Left cardiac atrium (tissue), 4 donors: ENCODE results near the gene CAPN10. TPM values are rescaled to one million over a fixed set of nuclear protein-coding genes. Genes with fewer than 3 reads are reported as not detected.

Source experiments
- ATAC-seq, 2 donors: fragments of 200-7000 bp; cut with Tn5 transposase; one replicate each; pipeline ENCODE4 v1.9.1; 2020; ENCODE audit warnings: mild to moderate bottlenecking in 2 of 2, moderate library complexity in 2 of 2
- DNase-seq: peaks from one replicate; pipeline ENCODE4 v3.0.0-alpha.2; 2020
- intact Hi-C, 2 donors: fragments of 100-400 bp; cut with DNase I; formaldehyde crosslinking; loops; one replicate each; pipeline versions ENCODE4 v1.14.1 to v1.15.1; 2022 to 2023
- total RNA-seq, 2 donors: library from RNA; stranded (reverse); fragmentation: NEBNext Ultra II Directional; extraction: Animal tissue kit (Norgen Biotek cat#: 25700); gene quantifications; one replicate each; pipeline ENCODE4 v1.2.1, GENCODE V29; 2021
- donor health status: DM: no; HTN: yes; CAD: no.
- donor health status: DM: no; HTN: yes; CAD: no; lungs with severe emphysema.
- donor health status: DM: yes; HTN: yes; CAD: no.
- donor health status: Dilated cardiomyopathy.

The CAPN10 gene
- total RNA-seq, 2 donors from 2014 or later, result 17.9 to 26.6 TPM

GRCh38 chr2:240571314-240571973, 15.1 kb upstream of the CAPN10 start:
- ATAC-seq (no peak), DNase-seq (peak; percentile 25)
- intact Hi-C loops, result no loop called here

- no peak for ATAC-seq
- peak; percentile 19 for DNase-seq
- intact Hi-C loops, result no loop called here
Observed at GRCh38 chr2:240572141-240573031, 14.1 kb upstream of the CAPN10 start.

- intact Hi-C loops, result no loop called here
- ATAC-seq (no peak), DNase-seq (peak; percentile 22)
Observed at GRCh38 chr2:240573071-240573515, 13.4 kb upstream of the CAPN10 start.

- ATAC-seq (no peak), DNase-seq (peak; percentile 16)
- intact Hi-C loops, result no loop called here
Observed at GRCh38 chr2:240573516-240574385, 12.8 kb upstream of the CAPN10 start.

GRCh38 chr2:240574386-240575100, 12.0 kb upstream of the CAPN10 start:
- intact Hi-C loops, result no loop called here
- DNase-seq, result peak; percentile 20
- ATAC-seq, result no peak

- peak; percentile 16 for DNase-seq
- intact Hi-C loops, result no loop called here
Observed at GRCh38 chr2:240575101-240575965, 11.2 kb upstream of the CAPN10 start.

GRCh38 chr2:240576036-240576435, 10.5 kb upstream of the CAPN10 start:
- ATAC-seq (no peak), DNase-seq (no peak)
- intact Hi-C loops, result no loop called here

More at GRCh38 chr2:240575101-240575965, 11.2 kb upstream of the CAPN10 start:
- ATAC-seq, result no peak

GRCh38 chr2:240576436-240577205, 9.9 kb upstream of the CAPN10 start:
- intact Hi-C loops, result no loop called here
- ATAC-seq (no peak), DNase-seq (no peak)

- intact Hi-C loops, result no loop called here
- ATAC-seq, result no peak
- DNase-seq, result no peak
Observed at GRCh38 chr2:240577281-240578109, 9.0 kb upstream of the CAPN10 start.

GRCh38 chr2:240578110-240578450, 8.5 kb upstream of the CAPN10 start:
- DNase-seq, result no peak
- intact Hi-C loops, result no loop called here
- no peak for ATAC-seq

- no peak for ATAC-seq
- DNase-seq, result no peak
- intact Hi-C loops, result no loop called here
Observed at GRCh38 chr2:240578488-240578887, 8.0 kb upstream of the CAPN10 start.

GRCh38 chr2:240579071-240579762, 7.3 kb upstream of the CAPN10 start:
- intact Hi-C loops, result no loop called here
- no peak for DNase-seq
- ATAC-seq, result no peak

GRCh38 chr2:240579771-240580614, 6.5 kb upstream of the CAPN10 start:
- intact Hi-C loops, result no loop called here
- DNase-seq, result peak; percentile 63
- ATAC-seq, result peak; percentile 84 to 87

GRCh38 chr2:240581811-240582210, 4.7 kb upstream of the CAPN10 start:
- no peak for ATAC-seq
- intact Hi-C loops, result no loop called here
- no peak for DNase-seq

- ATAC-seq (no peak), DNase-seq (no peak)
- intact Hi-C loops, result no loop called here
Observed at GRCh38 chr2:240582781-240583180, 3.8 kb upstream of the CAPN10 start.
